Measurements from ENCODE around the gene ARRDC1.
"Not testable (repeated sequence)": the region's sequence is repeated elsewhere in the genome, so short reads cannot be mapped to it uniquely, and the experiment has no call there.

Gene ARRDC1

GRCh38 chr9:137605121-137606004 is at the start of gene ARRDC1:
Gene ARRDC1, plus strand, starts transcription at chr9:137605686. Its CDS starts 32 bp downstream, at chr9:137605718.
- peak within 1 kb of the TSS; percentile 81 for H3K4me3 Mint-ChIP-seq
- peaks cover 3% of the 10 kb centered on the region for H3K36me3 Mint-ChIP-seq (ENCODE audit: low read depth)
- DNase-seq: peak; percentile 94
- H3K4me1 Mint-ChIP-seq (ENCODE audit: low read depth): peaks cover 30% of the 10 kb centered on the region
- peak within 1 kb of the TSS; percentile 82 for H3K27ac Mint-ChIP-seq
- H3K27me3 Mint-ChIP-seq: no peaks in the 10 kb centered on the region
- H3K9me3 Mint-ChIP-seq: no peaks in the 10 kb centered on the region

- Mint-ChIP-seq H3K27ac (no peak overlapping the region), H3K36me3 (ENCODE audit: low read depth) (peaks cover 84% of the 10 kb centered on the region)
Measured at GRCh38 chr9:137556069-137556838, 49.2 kb upstream of the ARRDC1 start.

GRCh38 chr9:137558127-137558526 is 47.4 kb upstream of the ARRDC1 start:
- H3K36me3 Mint-ChIP-seq (ENCODE audit: low read depth): peaks cover 89% of the 10 kb centered on the region
- no peak for DNase-seq
- no peak overlapping the region for H3K4me3 Mint-ChIP-seq
- no peaks in the 10 kb centered on the region for H3K9me3 Mint-ChIP-seq
- H3K4me1 Mint-ChIP-seq (ENCODE audit: low read depth): peaks cover 4% of the 10 kb centered on the region
- H3K27me3 Mint-ChIP-seq: no peaks in the 10 kb centered on the region
- no peak overlapping the region for H3K27ac Mint-ChIP-seq

More at GRCh38 chr9:137556069-137556838, 49.2 kb upstream of the ARRDC1 start:
- H3K4me1 Mint-ChIP-seq (ENCODE audit: low read depth): peaks cover 13% of the 10 kb centered on the region
- no peak for DNase-seq
- no peaks in the 10 kb centered on the region for H3K9me3 Mint-ChIP-seq
- no peaks in the 10 kb centered on the region for H3K27me3 Mint-ChIP-seq
- no peak overlapping the region for H3K4me3 Mint-ChIP-seq

- H3K27ac Mint-ChIP-seq: peak overlapping the region; percentile 41
- peaks cover 60% of the 10 kb centered on the region for H3K36me3 Mint-ChIP-seq (ENCODE audit: low read depth)
- H3K4me3 Mint-ChIP-seq: no peak overlapping the region
- no peaks in the 10 kb centered on the region for H3K9me3 Mint-ChIP-seq
- H3K4me1 Mint-ChIP-seq (ENCODE audit: low read depth): peaks cover 5% of the 10 kb centered on the region
- no peak for DNase-seq
- no peaks in the 10 kb centered on the region for H3K27me3 Mint-ChIP-seq
Measured at GRCh38 chr9:137564134-137564533, 41.4 kb upstream of the ARRDC1 start.

GRCh38 chr9:137564817-137565411 is 40.6 kb upstream of the ARRDC1 start:
- Mint-ChIP-seq H3K27ac (no peak overlapping the region), H3K36me3 (ENCODE audit: low read depth) (peaks cover 52% of the 10 kb centered on the region)
- DNase-seq: no peak

GRCh38 chr9:137568445-137568844 is 37.0 kb upstream of the ARRDC1 start:
- not testable (repeated sequence) for H3K9me3 Mint-ChIP-seq, H3K27me3 Mint-ChIP-seq
- H3K36me3 Mint-ChIP-seq (ENCODE audit: low read depth): peaks cover 46% of the 10 kb centered on the region

More at GRCh38 chr9:137564817-137565411, 40.6 kb upstream of the ARRDC1 start:
- no peaks in the 10 kb centered on the region for H3K27me3 Mint-ChIP-seq
- no peak overlapping the region for H3K4me3 Mint-ChIP-seq
- no peaks in the 10 kb centered on the region for H3K9me3 Mint-ChIP-seq
- H3K4me1 Mint-ChIP-seq (ENCODE audit: low read depth): peaks cover 5% of the 10 kb centered on the region

GRCh38 chr9:137569609-137570203 is 35.8 kb upstream of the ARRDC1 start:
- no peaks in the 10 kb centered on the region for H3K9me3 Mint-ChIP-seq
- no peak for DNase-seq
- no peaks in the 10 kb centered on the region for H3K27me3 Mint-ChIP-seq
- peaks cover 14% of the 10 kb centered on the region for H3K4me1 Mint-ChIP-seq (ENCODE audit: low read depth)
- H3K27ac Mint-ChIP-seq: no peak overlapping the region
- no peak overlapping the region for H3K4me3 Mint-ChIP-seq
- peaks cover 45% of the 10 kb centered on the region for H3K36me3 Mint-ChIP-seq (ENCODE audit: low read depth)

More at GRCh38 chr9:137568445-137568844, 37.0 kb upstream of the ARRDC1 start:
- H3K4me1 Mint-ChIP-seq (ENCODE audit: low read depth): peaks cover 15% of the 10 kb centered on the region
- H3K4me3 Mint-ChIP-seq, DNase-seq: not testable (repeated sequence)
- peak overlapping the region; percentile 79 for H3K27ac Mint-ChIP-seq

- Mint-ChIP-seq H3K4me1 (ENCODE audit: low read depth) (peaks cover 22% of the 10 kb centered on the region), H3K4me3 (no peak overlapping the region), H3K27ac (no peak overlapping the region), H3K27me3 (no peaks in the 10 kb centered on the region), H3K9me3 (no peaks in the 10 kb centered on the region), H3K36me3 (ENCODE audit: low read depth) (peaks cover 50% of the 10 kb centered on the region)
- no peak for DNase-seq
Measured at GRCh38 chr9:137570566-137570965, 34.9 kb upstream of the ARRDC1 start.

- Mint-ChIP-seq H3K4me1 (ENCODE audit: low read depth) (peaks cover 45% of the 10 kb centered on the region), H3K36me3 (ENCODE audit: low read depth) (peaks cover 68% of the 10 kb centered on the region), H3K27ac (no peak overlapping the region), H3K9me3 (no peaks in the 10 kb centered on the region), H3K27me3 (no peaks in the 10 kb centered on the region), H3K4me3 (no peak overlapping the region)
- DNase-seq: no peak
Measured at GRCh38 chr9:137574192-137574591, 31.3 kb upstream of the ARRDC1 start.

- Mint-ChIP-seq H3K27ac (peak overlapping the region; percentile 72), H3K4me1 (ENCODE audit: low read depth) (peaks cover 46% of the 10 kb centered on the region), H3K9me3 (no peaks in the 10 kb centered on the region), H3K4me3 (no peak overlapping the region), H3K36me3 (ENCODE audit: low read depth) (peaks cover 70% of the 10 kb centered on the region), H3K27me3 (no peaks in the 10 kb centered on the region)
- DNase-seq: no peak
Measured at GRCh38 chr9:137575364-137575715, 30.1 kb upstream of the ARRDC1 start.

GRCh38 chr9:137575716-137576411 is 29.6 kb upstream of the ARRDC1 start:
- H3K4me3 Mint-ChIP-seq: peak overlapping the region; percentile 88
- peaks cover 40% of the 10 kb centered on the region for H3K4me1 Mint-ChIP-seq (ENCODE audit: low read depth)
- DNase-seq: no peak
- H3K9me3 Mint-ChIP-seq: no peaks in the 10 kb centered on the region
- no peaks in the 10 kb centered on the region for H3K27me3 Mint-ChIP-seq
- peaks cover 70% of the 10 kb centered on the region for H3K36me3 Mint-ChIP-seq (ENCODE audit: low read depth)
- H3K27ac Mint-ChIP-seq: peak overlapping the region; percentile 72

- peak within 1 kb of the TSS; percentile 87 for H3K27ac Mint-ChIP-seq
- no peaks in the 10 kb centered on the region for H3K9me3 Mint-ChIP-seq
- peaks cover 38% of the 10 kb centered on the region for H3K4me1 Mint-ChIP-seq (ENCODE audit: low read depth)
Measured at GRCh38 chr9:137578518-137579258, 26.8 kb upstream of the ARRDC1 start, which contains the start of gene DPH7. Gene DPH7, minus strand, starts transcription at chr9:137578925. Its CDS starts 148 bp downstream, at chr9:137578777.

GRCh38 chr9:137579259-137579604 is 26.3 kb upstream of the ARRDC1 start:
- Mint-ChIP-seq H3K27me3 (no peaks in the 10 kb centered on the region), H3K4me1 (ENCODE audit: low read depth) (peaks cover 38% of the 10 kb centered on the region), H3K9me3 (no peaks in the 10 kb centered on the region), H3K4me3 (peak overlapping the region; percentile 88), H3K36me3 (ENCODE audit: low read depth) (peaks cover 80% of the 10 kb centered on the region), H3K27ac (peak overlapping the region; percentile 87)
- peak; percentile 46 for DNase-seq

More at GRCh38 chr9:137578518-137579258, 26.8 kb upstream of the ARRDC1 start, which contains the start of gene DPH7:
- H3K4me3 Mint-ChIP-seq: peak within 1 kb of the TSS; percentile 88
- DNase-seq: peak; percentile 98
- H3K36me3 Mint-ChIP-seq (ENCODE audit: low read depth): peaks cover 80% of the 10 kb centered on the region
- no peaks in the 10 kb centered on the region for H3K27me3 Mint-ChIP-seq

All from activated T-cell treated with anti-CD3 and anti-CD28 coated beads, Interleukin-2, amount 50 U/mL, for 24 hours (primary cell).